ENCODE data around the gene ADGRF1. TPM values are rescaled to one million over a fixed set of nuclear protein-coding genes. Genes with fewer than 3 reads are reported as not detected.

ADGRF1 gene
- polyA plus RNA-seq, 2 of the 4 experiments (the other 2 are of a cell fraction): 0.01 TPM; not detected in 1

DNA sequence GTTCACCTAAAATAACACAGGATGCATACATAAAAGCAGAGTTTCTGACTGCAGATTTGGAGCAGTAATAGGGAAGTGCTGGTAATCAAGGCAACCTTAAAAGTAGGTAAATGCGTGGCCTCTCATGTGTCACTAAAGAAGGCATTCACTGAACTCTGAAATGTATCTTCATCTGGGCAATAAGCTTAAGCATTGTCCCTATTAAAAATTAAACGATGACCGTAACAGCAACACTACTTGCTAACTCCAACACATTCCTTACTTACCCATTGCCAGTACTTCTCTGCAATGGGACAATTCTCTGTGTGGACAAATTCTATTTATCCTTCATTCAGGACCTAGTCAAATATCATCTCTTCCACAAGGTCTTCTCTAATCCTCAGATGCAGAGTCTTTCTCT, 19.9 kb downstream of the ADGRF1 start:
- Histone ChIP-seq H3K9me3 (no peaks in the 10 kb centered on the region), H3K27ac (no peak overlapping the region), H3K4me3 (no peak overlapping the region), H3K4me2 (no peak overlapping the region), H3K4me1 (no peaks in the 10 kb centered on the region)
- TF ChIP-seq CBX8 (IDR thresholded peaks at IDR 0.05): no peak
- no peak for TF ChIP-seq EHF (CRISPR knock-in tag; IDR thresholded peaks at IDR 0.05)
- TF ChIP-seq RAD21 (conservative IDR thresholded peaks at IDR 0.05 in 1 of 2, IDR thresholded peaks at IDR 0.05 in 1 of 2): no peak
- no peak for TF ChIP-seq JUN (IDR thresholded peaks at IDR 0.05)
- no peak for TF ChIP-seq JUNB (IDR thresholded peaks at IDR 0.05)
- TF ChIP-seq, protein P1, sequence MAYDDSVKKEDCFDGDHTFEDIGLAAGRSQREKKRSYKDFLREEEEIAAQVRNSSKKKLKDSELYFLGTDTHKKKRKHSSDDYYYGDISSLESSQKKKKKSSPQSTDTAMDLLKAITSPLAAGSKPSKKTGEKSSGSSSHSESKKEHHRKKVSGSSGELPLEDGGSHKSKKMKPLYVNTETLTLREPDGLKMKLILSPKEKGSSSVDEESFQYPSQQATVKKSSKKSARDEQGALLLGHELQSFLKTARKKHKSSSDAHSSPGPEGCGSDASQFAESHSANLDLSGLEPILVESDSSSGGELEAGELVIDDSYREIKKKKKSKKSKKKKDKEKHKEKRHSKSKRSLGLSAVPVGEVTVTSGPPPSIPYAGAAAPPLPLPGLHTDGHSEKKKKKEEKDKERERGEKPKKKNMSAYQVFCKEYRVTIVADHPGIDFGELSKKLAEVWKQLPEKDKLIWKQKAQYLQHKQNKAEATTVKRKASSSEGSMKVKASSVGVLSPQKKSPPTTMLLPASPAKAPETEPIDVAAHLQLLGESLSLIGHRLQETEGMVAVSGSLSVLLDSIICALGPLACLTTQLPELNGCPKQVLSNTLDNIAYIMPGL (CRISPR knock-in tag; IDR thresholded peaks at IDR 0.05; ENCODE audit: borderline replicate concordance): no peak
- no peak for TF ChIP-seq PHF8 (IDR thresholded peaks at IDR 0.05; ENCODE audit: borderline replicate concordance, low read depth)
- TF ChIP-seq HDAC2 (IDR thresholded peaks at IDR 0.05): no peak
- no peak for TF ChIP-seq POLR2AphosphoS2 (conservative IDR thresholded peaks at IDR 0.05; ENCODE audit: low read length)
- TF ChIP-seq GATA3 (IDR thresholded peaks at IDR 0.05; ENCODE audit: borderline replicate concordance): no peak
- no peak for TF ChIP-seq SMC3 (IDR thresholded peaks at IDR 0.05)
- no peak for ATAC-seq
- no peak for DNase-seq (ENCODE audit: low read depth in 1 of 2, low spot score in 1 of 2)
- CTCF ChIA-PET: interaction anchor here (1.4 kb wide), 1 partner anchor 11 kb away, joined by 5 read pairs; no protein-coding TSS in a partner anchor
- 91% methylated on average over 3 of the region's 3 CpGs for WGBS (ENCODE audit: missing lambda C conversion rate)
- no peak for FAIRE-seq
- POLR2A ChIA-PET: no interaction called here

DNA sequence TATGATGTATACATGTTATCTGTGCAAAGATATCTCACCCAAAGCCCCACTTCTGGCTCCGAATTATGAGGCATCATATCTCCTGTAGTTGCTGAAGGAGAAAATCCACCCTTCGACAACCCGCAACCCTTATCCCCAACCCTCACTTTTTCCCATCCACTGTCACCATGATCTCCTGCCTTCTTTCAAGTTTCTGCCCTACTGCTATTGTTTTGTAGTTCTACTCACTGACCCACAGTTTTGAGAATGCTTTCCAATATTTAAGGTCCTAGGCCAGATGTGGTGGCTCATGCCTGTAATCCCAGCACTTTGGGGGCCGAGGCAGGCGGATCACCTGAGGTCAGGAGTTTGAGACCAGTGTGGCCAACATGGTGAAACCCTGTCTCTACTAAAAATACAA, 22.2 kb downstream of the ADGRF1 start:
- ChIA-PET CTCF (no interaction called here), POLR2A (no interaction called here)
- Histone ChIP-seq H3K27ac (no peak overlapping the region), H3K4me2 (no peak overlapping the region), H3K4me1 (no peaks in the 10 kb centered on the region), H3K9me3 (no peaks in the 10 kb centered on the region), H3K4me3 (no peak overlapping the region)
- FAIRE-seq: no peak
- 68% methylated on average over 5 of the region's 5 CpGs for WGBS (ENCODE audit: missing lambda C conversion rate)
- no peak for ATAC-seq
- no peak for TF ChIP-seq FOSL2 (IDR thresholded peaks at IDR 0.05)
- TF ChIP-seq FOSL2 (CRISPR knock-in tag; IDR thresholded peaks at IDR 0.05): no peak
- DNase-seq (ENCODE audit: low read depth in 1 of 2, low spot score in 1 of 2): no peak

DNA sequence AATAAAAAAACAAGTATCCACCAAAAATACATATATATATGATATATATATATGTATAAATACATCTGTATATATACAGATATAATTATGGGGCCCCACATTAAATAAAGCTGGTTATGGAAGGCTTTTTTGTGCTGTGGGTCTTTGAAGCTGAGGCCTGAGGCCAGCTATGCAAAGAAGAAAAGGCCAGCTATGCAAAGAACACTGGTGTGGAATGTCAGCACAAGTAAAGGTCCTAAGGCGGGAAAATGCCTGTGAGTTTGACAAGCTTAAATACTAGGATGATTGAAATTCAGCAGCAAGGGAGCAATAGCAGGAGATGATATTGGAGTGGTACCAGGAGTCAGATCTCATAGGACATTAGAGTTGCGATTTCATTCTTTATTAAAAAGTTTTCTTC, 25.2 kb downstream of the ADGRF1 start:
- no peak overlapping the region for H3K27ac ChIP-seq
- FAIRE-seq (no peak), ATAC-seq (no peak), DNase-seq (ENCODE audit: low read depth in 1 of 2, low spot score in 1 of 2) (no peak)
- no peak overlapping the region for H3K4me2 ChIP-seq
- no peaks in the 10 kb centered on the region for H3K9me3 ChIP-seq
- POLR2A ChIA-PET: no interaction called here
- no peak overlapping the region for H3K4me3 ChIP-seq
- no peaks in the 10 kb centered on the region for H3K4me1 ChIP-seq
- WGBS (ENCODE audit: missing lambda C conversion rate): 86% methylated on average over 2 of the region's 2 CpGs
- TF ChIP-seq EHF (CRISPR knock-in tag; IDR thresholded peaks at IDR 0.05): no peak
- TF ChIP-seq CBX2 (IDR thresholded peaks at IDR 0.05; ENCODE audit: borderline replicate concordance, low read depth): no peak
- no peak for TF ChIP-seq ZC3H11A (IDR thresholded peaks at IDR 0.05)
- TF ChIP-seq FOXS1 (CRISPR knock-in tag; IDR thresholded peaks at IDR 0.05): no peak
- no peak for TF ChIP-seq TFCP2L1 (CRISPR knock-in tag; IDR thresholded peaks at IDR 0.05)
- TF ChIP-seq HOXA7 (CRISPR knock-in tag; IDR thresholded peaks at IDR 0.05): no peak
- no peak for TF ChIP-seq HOXB5 (CRISPR knock-in tag; IDR thresholded peaks at IDR 0.05)
- no peak for TF ChIP-seq NFE2L2 (conservative IDR thresholded peaks at IDR 0.05; ENCODE audit: low read length)
- TF ChIP-seq, protein P2, sequence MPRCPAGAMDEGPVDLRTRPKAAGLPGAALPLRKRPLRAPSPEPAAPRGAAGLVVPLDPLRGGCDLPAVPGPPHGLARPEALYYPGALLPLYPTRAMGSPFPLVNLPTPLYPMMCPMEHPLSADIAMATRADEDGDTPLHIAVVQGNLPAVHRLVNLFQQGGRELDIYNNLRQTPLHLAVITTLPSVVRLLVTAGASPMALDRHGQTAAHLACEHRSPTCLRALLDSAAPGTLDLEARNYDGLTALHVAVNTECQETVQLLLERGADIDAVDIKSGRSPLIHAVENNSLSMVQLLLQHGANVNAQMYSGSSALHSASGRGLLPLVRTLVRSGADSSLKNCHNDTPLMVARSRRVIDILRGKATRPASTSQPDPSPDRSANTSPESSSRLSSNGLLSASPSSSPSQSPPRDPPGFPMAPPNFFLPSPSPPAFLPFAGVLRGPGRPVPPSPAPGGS (IDR thresholded peaks at IDR 0.05): no peak
- no peak for TF ChIP-seq POLR2A (IDR thresholded peaks at IDR 0.05; ENCODE audit: low read length)
- TF ChIP-seq, protein P3, sequence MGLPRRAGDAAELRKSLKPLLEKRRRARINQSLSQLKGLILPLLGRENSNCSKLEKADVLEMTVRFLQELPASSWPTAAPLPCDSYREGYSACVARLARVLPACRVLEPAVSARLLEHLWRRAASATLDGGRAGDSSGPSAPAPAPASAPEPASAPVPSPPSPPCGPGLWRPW (IDR thresholded peaks at IDR 0.05): no peak
- no peak for TF ChIP-seq KDM5A (IDR thresholded peaks at IDR 0.05)
- no peak for TF ChIP-seq CHD2 (IDR thresholded peaks at IDR 0.05; ENCODE audit: low read length, partially characterized antibody)
- TF ChIP-seq GATA3 (IDR thresholded peaks at IDR 0.05; ENCODE audit: borderline replicate concordance): no peak
- no peak for TF ChIP-seq SREBF2 (IDR thresholded peaks at IDR 0.05)
- CTCF ChIA-PET: no interaction called here

Measured in A549 (cell line).